Panc1 (cell line): ENCODE results near the gene ZNF670.

ENCODE experiments used
- CTCF ChIP-seq: fragments of 450-650 bp; IDR thresholded peaks from 2 replicates; pipeline ENCODE4 v1.5.1; 2017; ENCODE audit warnings: mild to moderate bottlenecking
- POLR2AphosphoS5 ChIP-seq: IDR thresholded peaks from 2 replicates; pipeline ENCODE4 v1.6.1; 2012; ENCODE audit warnings: mild to moderate bottlenecking, low read depth, low read length, moderate library complexity
- SIN3A ChIP-seq: IDR thresholded peaks from 2 replicates; pipeline ENCODE4 v1.6.1; 2012; ENCODE audit warnings: low read depth, mild to moderate bottlenecking, low read length, moderate library complexity, borderline replicate concordance; ENCODE audit not compliant: insufficient read depth
- TF ChIP-seq, protein P1 (sequence below), 2 experiments: IDR thresholded peaks; 2 replicates each; pipeline ENCODE4 v1.6.1; 2011 to 2012; ENCODE audit warnings: low read depth in 2 of 2, control low read depth in 1 of 2, low read length in 1 of 2, mild to moderate bottlenecking in 1 of 2, moderate library complexity in 1 of 2; ENCODE audit not compliant: insufficient read depth in 1 of 2

DNA sequence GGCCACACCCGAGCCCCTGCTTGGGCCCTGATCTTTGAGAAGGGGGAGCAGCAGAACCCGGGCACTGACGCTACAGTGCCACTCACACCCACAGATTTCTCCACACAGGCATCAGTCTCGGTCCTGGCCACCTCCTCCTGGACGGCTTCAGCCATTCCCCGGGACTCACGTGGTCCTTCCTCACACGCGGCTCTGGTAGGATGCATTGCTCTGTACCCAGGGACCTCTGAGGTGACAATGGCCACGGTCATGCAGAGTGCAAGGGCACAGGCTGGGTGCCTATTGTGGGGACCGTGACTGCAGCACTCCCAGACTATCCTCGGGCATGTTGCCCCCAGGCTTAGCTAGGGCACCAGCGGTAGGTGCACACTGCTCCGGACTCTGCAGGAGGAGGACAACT lies 11.8 kb upstream of the ZNF670 start:
- TF ChIP-seq CTCF (no peak), POLR2AphosphoS5 (no peak), SIN3A (no peak)
- TF ChIP-seq, protein P1, sequence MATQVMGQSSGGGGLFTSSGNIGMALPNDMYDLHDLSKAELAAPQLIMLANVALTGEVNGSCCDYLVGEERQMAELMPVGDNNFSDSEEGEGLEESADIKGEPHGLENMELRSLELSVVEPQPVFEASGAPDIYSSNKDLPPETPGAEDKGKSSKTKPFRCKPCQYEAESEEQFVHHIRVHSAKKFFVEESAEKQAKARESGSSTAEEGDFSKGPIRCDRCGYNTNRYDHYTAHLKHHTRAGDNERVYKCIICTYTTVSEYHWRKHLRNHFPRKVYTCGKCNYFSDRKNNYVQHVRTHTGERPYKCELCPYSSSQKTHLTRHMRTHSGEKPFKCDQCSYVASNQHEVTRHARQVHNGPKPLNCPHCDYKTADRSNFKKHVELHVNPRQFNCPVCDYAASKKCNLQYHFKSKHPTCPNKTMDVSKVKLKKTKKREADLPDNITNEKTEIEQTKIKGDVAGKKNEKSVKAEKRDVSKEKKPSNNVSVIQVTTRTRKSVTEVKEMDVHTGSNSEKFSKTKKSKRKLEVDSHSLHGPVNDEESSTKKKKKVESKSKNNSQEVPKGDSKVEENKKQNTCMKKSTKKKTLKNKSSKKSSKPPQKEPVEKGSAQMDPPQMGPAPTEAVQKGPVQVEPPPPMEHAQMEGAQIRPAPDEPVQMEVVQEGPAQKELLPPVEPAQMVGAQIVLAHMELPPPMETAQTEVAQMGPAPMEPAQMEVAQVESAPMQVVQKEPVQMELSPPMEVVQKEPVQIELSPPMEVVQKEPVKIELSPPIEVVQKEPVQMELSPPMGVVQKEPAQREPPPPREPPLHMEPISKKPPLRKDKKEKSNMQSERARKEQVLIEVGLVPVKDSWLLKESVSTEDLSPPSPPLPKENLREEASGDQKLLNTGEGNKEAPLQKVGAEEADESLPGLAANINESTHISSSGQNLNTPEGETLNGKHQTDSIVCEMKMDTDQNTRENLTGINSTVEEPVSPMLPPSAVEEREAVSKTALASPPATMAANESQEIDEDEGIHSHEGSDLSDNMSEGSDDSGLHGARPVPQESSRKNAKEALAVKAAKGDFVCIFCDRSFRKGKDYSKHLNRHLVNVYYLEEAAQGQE (IDR thresholded peaks at IDR 0.05; ENCODE audit: insufficient read depth in 1 of 2, low read depth in 2 of 2, low read length in 1 of 2), result no peak
